GM18951 (cell line): Measurements from ENCODE around the gene TFDP2.

ENCODE experiments used
- POLR2A ChIP-seq: IDR thresholded peaks from 4 replicates; pipeline ENCODE4 v1.6.1; 2011; ENCODE audit warnings: mild to moderate bottlenecking; ENCODE audit not compliant: insufficient read length, insufficient read depth; ENCODE audit errors: extremely low read depth
- in situ Hi-C: fragments of 300-500 bp; cut with MboI; formaldehyde crosslinking; loops from one replicate; pipeline ENCODE4 v1.12.0; 2022; ENCODE audit warnings: low sequenced_read_pairs, mixed read lengths, inconsistent platforms; ENCODE audit not compliant: unreplicated experiment

The TFDP2 gene, protein sequence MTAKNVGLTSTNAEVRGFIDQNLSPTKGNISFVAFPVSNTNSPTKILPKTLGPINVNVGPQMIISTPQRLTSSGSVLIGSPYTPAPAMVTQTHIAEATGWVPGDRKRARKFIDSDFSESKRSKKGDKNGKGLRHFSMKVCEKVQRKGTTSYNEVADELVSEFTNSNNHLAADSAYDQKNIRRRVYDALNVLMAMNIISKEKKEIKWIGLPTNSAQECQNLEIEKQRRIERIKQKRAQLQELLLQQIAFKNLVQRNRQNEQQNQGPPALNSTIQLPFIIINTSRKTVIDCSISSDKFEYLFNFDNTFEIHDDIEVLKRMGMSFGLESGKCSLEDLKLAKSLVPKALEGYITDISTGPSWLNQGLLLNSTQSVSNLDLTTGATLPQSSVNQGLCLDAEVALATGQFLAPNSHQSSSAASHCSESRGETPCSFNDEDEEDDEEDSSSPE

DNA sequence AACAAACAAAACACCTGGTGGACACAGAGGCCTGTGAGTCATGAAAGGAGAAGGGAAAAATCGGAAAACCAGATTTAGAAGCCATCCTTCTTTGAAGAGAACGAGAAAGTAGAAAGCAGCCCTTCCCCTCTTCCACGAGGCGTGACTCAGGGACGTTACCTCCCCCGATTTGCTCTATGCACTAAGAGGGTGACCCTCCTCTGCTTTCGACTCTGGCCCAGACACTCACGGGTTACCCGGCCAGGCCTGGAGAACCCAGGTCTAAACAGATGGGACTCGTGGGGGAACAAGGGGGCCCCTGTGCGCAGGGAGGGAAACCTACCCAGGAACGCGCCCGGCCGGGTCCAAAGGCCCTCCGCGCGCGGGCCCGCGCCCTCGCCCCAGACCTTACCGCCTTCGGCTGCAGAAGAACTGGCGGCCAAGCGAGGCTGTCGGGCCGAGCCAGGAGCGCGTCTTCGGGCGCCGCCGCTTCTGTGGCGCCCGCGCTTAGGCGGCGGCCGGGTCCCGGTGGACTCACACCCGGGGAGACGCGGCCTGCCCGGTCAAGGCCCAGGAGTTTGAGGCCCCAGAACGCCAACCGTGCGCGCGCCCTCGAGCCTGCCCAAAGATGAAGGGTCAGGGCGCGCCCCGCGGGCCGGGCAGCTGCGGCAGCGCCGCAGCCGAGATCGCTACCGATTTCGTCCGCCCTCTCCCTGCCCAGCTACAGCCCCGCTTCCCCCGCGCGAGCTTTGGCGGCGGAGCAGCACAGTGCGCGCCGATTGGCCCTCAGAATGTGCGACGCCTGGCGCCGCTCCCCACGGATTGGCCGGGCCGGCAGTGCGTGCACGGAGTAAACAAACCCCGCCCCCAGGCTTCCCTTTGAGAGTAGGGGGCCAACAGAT is at the start of gene TFDP2:
TFDP2 (minus strand) TSS at position 753 of the 881 bp plus-strand sequence. CDS start 47,795 bp downstream, outside the sequence.
- peak; percentile 62 for TF ChIP-seq POLR2A
- in situ Hi-C loops = no loop called here

- no peak for TF ChIP-seq POLR2A
- in situ Hi-C loops = no loop called here
These were observed 39.5 kb upstream of the TFDP2 start for GRCh38 chr3:142188846-142189245.

GRCh38 chr3:142180761-142181362 is 31.5 kb upstream of the TFDP2 start:
- no peak for TF ChIP-seq POLR2A
- in situ Hi-C loops = no loop called here

- in situ Hi-C loops = no loop called here
- no peak for TF ChIP-seq POLR2A
These were observed 26.1 kb upstream of the TFDP2 start for GRCh38 chr3:142175478-142175877.

- in situ Hi-C loops = no loop called here
- no peak for TF ChIP-seq POLR2A
These were observed 25.2 kb upstream of the TFDP2 start for GRCh38 chr3:142174559-142174958.

DNA sequence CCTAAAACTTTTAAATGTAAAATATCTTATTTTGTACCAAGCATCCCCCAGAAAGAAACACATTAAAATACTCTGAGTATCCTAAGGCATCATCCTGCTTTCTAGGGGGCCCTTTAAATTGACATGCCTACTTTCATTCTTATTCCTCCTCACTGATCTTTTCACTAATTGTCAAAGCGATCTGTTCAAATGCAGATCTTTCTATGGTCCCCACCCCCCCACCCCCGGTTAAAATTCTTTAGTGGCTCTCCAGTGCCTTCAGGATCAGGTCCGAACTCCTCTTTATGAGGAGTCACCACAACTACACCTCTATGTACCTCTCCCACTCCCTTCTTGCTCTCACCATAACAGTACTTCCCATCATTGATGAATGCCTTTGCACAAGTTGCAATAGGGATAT is 19.2 kb upstream of the TFDP2 start:
- in situ Hi-C loops = no loop called here

DNA sequence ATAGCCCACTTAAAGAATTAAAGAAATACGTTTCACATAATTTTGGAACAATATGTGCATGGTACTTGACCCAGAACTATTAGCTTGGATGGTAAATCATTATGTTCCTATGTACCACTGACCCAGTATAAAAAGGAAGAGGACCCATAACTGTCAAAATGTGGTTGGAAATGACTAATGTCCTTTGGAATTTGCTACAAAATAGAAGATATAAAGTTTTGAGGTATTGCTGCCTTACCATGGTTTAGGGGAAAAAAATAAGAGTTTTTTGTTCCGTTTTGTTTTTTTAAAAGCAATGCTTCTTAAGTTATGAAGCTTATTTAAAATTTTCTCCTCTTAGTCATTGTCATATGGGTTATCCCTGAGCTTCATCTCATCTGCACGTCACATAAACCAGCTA is 15.8 kb upstream of the TFDP2 start:
- in situ Hi-C loops = no loop called here
- no peak for TF ChIP-seq POLR2A

More for the DNA sequence above, 19.2 kb upstream of the TFDP2 start:
- no peak for TF ChIP-seq POLR2A

DNA sequence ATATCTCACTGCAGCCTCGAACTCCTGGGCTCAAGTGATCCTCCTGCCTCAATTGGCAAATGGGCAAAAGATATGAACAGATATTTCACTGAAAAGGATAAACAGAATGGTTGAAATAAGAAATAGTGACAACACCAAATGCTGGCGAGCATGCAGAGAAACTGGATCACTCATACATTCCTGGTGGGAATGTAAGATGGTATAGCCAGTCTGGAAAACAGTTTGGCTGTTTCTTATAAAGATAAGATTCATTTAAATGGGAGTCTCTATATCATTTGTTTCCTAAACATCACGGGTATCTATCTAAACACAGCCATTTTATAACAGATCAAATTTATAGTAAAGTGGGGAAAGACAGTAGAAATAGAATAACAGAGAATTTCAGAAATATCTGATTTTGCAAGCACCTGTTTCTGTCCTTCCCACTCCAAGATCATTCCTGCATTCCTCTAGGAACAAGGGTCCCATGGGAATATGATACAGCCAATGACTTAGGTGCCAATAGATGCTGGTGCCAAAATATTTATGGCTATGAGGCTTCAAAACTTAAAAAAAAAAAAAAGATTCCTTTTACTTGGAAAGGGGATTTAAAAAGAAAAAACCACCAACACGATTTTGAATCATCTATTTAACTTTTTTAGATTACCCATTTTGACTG is 9.9 kb upstream of the TFDP2 start:
- in situ Hi-C loops = no loop called here

GRCh38 chr3:142154186-142154585 is 4.8 kb upstream of the TFDP2 start:
- no peak for TF ChIP-seq POLR2A
- in situ Hi-C loops = no loop called here

More for the DNA sequence above, 9.9 kb upstream of the TFDP2 start:
- no peak for TF ChIP-seq POLR2A

DNA sequence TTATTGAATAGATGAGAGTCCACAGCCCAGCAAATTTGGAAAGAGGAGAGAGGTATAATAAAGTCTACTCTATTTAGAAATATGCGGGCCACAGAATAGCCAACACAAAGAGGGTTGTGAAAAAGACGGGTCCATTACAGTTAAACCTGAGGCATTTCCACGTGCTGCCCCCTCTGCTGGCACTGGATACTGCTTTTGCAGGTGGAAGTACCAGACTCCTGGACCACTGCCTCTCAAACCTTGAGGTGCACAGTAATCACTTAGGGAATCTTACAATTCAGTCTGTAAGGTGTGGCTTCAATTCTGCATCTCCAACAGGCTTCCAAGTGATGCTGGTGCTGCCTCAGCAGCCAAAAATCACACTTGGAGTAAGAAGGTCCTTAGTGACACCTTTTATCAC is 3.0 kb upstream of the TFDP2 start:
- no peak for TF ChIP-seq POLR2A
- in situ Hi-C loops = no loop called here

GRCh38 chr3:142151828-142152227 is 2.5 kb upstream of the TFDP2 start:
- TF ChIP-seq POLR2A = no peak
- in situ Hi-C loops = no loop called here

DNA sequence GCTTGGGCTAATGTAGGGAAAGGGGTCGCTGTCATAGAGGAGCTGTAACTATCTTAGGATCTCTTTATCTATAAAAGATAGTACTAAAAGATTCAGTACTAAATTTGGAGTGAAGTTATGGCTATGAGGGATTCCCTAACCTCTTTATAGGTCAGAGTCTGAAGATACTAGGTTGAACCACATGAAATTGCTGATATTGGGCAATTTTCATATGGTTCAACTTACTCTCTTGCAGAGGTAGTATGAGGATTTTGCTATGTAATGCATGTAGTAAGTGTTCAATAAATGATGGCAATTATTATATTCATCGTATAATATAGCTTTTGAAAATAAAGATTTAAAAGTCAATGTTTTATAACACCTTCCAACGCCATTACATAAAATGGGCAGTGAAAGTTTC is 1.9 kb upstream of the TFDP2 start:
- TF ChIP-seq POLR2A = no peak
- in situ Hi-C loops = no loop called here

- no peak for TF ChIP-seq POLR2A
- in situ Hi-C loops = no loop called here
These were observed 927 bp upstream of the TFDP2 start for GRCh38 chr3:142150271-142150670.
